ENCODE data around the gene SNX25. TPM values are rescaled to one million over a fixed set of nuclear protein-coding genes. Genes with fewer than 3 reads are reported as not detected.
"Not testable (repeated sequence)": the region's sequence is repeated elsewhere in the genome, so short reads cannot be mapped to it uniquely, and the experiment has no call there.

The SNX25 gene
- total and polyA plus RNA-seq, 7 donors = 2.5 to 40.5 (median 22.7) TPM

- no peak for DNase-seq
- Histone ChIP-seq H3K36me3 (peaks cover 0 to 16% (median 0%) of the 10 kb centered on the region in 4 donors), H3K27me3 (no peaks in the 10 kb centered on the region), H3K4me3 (no peak overlapping the region), H3K27ac (no peak overlapping the region), H3K4me1 (peaks cover 0 to 17% (median 4%) of the 10 kb centered on the region in 4 donors), H3K9me3 (no peaks in the 10 kb centered on the region)
- TF ChIP-seq POLR2AphosphoS5 (IDR thresholded peaks at IDR 0.05) (no peak), POLR2A (IDR thresholded peaks at IDR 0.05) (no peak)
- 12 to 21% methylated on average over 2 of the region's 2 CpGs for WGBS, 2 donors
- intact Hi-C loops (cut with DNase I) = no loop called here
Observed at GRCh38 chr4:185318679-185319078, 109.3 kb downstream of the SNX25 start.

DNA sequence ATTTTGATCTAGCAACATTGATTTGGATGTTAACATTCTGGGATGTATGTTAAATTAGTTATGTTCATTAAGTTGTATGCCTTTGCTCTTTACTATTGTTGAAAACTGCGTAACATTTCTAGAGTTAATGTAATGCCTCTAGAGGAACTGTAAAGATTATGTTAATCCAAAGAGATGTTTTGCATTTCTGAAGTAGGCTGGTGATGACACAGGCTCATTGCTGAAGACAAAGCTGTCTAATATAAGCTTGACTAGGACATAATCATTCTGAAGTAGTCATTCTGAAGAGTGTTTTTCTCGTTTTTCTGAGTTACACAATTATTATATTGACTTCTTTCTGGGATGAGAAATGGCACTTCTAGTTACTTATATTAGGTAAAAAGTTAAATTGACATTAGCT is 113.4 kb downstream of the SNX25 start:
- intact Hi-C loops (cut with DNase I) = no loop called here
- H3K36me3 ChIP-seq = peaks cover 0 to 11% (median 2%) of the 10 kb centered on the region in 4 donors
- peak overlapping the region in 2 of 4 donors; percentile 64 to 70 for H3K27ac ChIP-seq
- H3K9me3 ChIP-seq = no peaks in the 10 kb centered on the region
- H3K27me3 ChIP-seq = no peaks in the 10 kb centered on the region
- WGBS, 2 donors = 86 to 88% methylated on average over 2 of the region's 2 CpGs
- no peak overlapping the region for H3K4me3 ChIP-seq
- H3K4me1 ChIP-seq = peaks cover 0 to 20% (median 5%) of the 10 kb centered on the region in 4 donors
- DNase-seq = no peak
- TF ChIP-seq POLR2AphosphoS5 (IDR thresholded peaks at IDR 0.05) = no peak
- no peak for TF ChIP-seq EP300 (IDR thresholded peaks at IDR 0.05)
- TF ChIP-seq, protein P1, sequence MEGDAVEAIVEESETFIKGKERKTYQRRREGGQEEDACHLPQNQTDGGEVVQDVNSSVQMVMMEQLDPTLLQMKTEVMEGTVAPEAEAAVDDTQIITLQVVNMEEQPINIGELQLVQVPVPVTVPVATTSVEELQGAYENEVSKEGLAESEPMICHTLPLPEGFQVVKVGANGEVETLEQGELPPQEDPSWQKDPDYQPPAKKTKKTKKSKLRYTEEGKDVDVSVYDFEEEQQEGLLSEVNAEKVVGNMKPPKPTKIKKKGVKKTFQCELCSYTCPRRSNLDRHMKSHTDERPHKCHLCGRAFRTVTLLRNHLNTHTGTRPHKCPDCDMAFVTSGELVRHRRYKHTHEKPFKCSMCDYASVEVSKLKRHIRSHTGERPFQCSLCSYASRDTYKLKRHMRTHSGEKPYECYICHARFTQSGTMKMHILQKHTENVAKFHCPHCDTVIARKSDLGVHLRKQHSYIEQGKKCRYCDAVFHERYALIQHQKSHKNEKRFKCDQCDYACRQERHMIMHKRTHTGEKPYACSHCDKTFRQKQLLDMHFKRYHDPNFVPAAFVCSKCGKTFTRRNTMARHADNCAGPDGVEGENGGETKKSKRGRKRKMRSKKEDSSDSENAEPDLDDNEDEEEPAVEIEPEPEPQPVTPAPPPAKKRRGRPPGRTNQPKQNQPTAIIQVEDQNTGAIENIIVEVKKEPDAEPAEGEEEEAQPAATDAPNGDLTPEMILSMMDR (IDR thresholded peaks at IDR 0.05) = no peak
- TF ChIP-seq POLR2A (IDR thresholded peaks at IDR 0.05) = no peak

- Histone ChIP-seq H3K36me3 (peaks cover 0 to 11% (median 2%) of the 10 kb centered on the region in 4 donors), H3K4me3 (no peak overlapping the region), H3K27ac (peak overlapping the region in 3 of 4 donors; percentile 25 to 70 (median 64)), H3K4me1 (peaks cover 0 to 17% (median 5%) of the 10 kb centered on the region in 4 donors), H3K27me3 (no peaks in the 10 kb centered on the region), H3K9me3 (no peaks in the 10 kb centered on the region)
- 94 to 98% methylated on average over 1 of the region's 1 CpG for WGBS, 2 donors
- no peak for DNase-seq
- TF ChIP-seq POLR2AphosphoS5 (IDR thresholded peaks at IDR 0.05) (no peak), POLR2A (IDR thresholded peaks at IDR 0.05) (no peak), EP300 (IDR thresholded peaks at IDR 0.05) (no peak)
- TF ChIP-seq, protein P1 (IDR thresholded peaks at IDR 0.05) = no peak
- intact Hi-C loops (cut with DNase I) = no loop called here
Observed at GRCh38 chr4:185323606-185324005, 114.2 kb downstream of the SNX25 start.

DNA sequence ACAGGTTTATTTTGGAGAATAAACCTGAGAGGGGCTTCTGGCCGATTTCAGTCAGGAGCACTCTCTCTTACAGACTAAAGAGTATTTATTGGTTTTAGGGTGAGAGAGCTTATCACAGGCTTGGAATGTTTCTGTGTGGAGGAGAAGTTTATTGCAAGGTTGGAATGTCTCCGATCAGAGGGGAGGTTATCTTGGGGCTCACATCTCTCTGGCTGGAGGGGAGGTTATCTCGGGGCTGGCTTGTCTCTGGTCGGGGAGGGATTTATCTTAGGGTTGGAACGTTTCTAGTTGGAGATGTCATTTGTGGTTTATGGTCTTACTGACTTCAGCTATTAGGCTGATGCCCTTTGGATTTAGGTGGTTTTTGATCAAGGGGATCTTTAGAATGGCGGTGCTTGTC is 115.0 kb downstream of the SNX25 start:
- H3K4me3 ChIP-seq; DNase-seq; H3K9me3 ChIP-seq; intact Hi-C loops (cut with DNase I); H3K27me3 ChIP-seq: not testable (repeated sequence)
- Histone ChIP-seq H3K4me1 (peaks cover 0 to 17% (median 5%) of the 10 kb centered on the region in 4 donors), H3K36me3 (peaks cover 0 to 11% (median 2%) of the 10 kb centered on the region in 4 donors), H3K27ac (peak overlapping the region in 3 of 4 donors; percentile 25 to 70 (median 64))
- 87 to 91% methylated on average over 6 of the region's 6 CpGs for WGBS, 2 donors

- peaks cover 0 to 11% (median 2%) of the 10 kb centered on the region in 4 donors for H3K36me3 ChIP-seq
- H3K4me1 ChIP-seq = peaks cover 0 to 19% (median 4%) of the 10 kb centered on the region in 4 donors
- H3K27me3 ChIP-seq; H3K9me3 ChIP-seq; DNase-seq; intact Hi-C loops (cut with DNase I); H3K4me3 ChIP-seq: not testable (repeated sequence)
- WGBS, 2 donors = 13 to 59% methylated on average over 1 of the region's 1 CpG
- peak overlapping the region in 3 of 4 donors; percentile 25 to 73 (median 64) for H3K27ac ChIP-seq
Observed at GRCh38 chr4:185325721-185326120, 116.3 kb downstream of the SNX25 start.

GRCh38 chr4:185328586-185328985 is 119.2 kb downstream of the SNX25 start:
- H3K9me3 ChIP-seq = no peaks in the 10 kb centered on the region
- intact Hi-C loops (cut with DNase I) = no loop called here
- whole genome bisulfite sequencing, 2 donors = 85 to 98% methylated on average over 7 of the region's 7 CpGs

DNA sequence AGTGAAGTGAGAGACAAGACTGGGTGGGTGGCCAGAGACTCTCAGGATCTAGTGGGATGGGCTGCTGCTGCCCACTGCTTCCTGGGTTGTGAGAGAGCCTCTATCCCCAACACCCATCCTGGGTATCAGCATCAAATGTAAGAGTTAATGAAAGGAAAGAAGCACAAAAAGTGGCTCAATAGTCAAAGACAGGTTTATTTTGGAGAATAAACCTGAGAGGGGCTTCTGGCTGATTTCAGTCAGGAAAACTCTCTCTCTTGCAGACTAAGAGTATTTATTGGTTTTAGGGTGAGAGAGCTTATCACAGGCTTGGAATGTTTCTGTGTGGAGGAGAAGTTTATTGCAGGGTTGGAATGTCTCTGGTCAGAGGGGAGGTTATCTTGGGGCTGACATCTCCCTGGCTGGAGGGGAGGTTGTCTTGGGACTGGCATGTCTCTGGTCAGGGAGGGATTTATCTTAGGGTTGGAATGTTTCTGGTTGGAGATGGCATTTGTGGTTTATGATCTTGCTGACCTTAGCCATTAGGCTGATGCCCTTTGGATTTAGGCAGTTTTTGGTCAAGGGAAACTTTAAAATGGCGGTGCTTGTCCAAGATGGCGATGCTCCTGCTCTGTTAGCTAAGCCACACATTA is 120.6 kb downstream of the SNX25 start:
- intact Hi-C loops (cut with DNase I) = not testable (repeated sequence)

More at GRCh38 chr4:185328586-185328985, 119.2 kb downstream of the SNX25 start:
- H3K27ac ChIP-seq = peak overlapping the region in 3 of 4 donors; percentile 67 to 75 (median 73)
- TF ChIP-seq, protein P1 (IDR thresholded peaks at IDR 0.05) = no peak
- no peak for TF ChIP-seq EP300 (IDR thresholded peaks at IDR 0.05)
- no peak for TF ChIP-seq POLR2AphosphoS5 (IDR thresholded peaks at IDR 0.05)
- TF ChIP-seq POLR2A (IDR thresholded peaks at IDR 0.05) = no peak
- no peak overlapping the region for H3K4me3 ChIP-seq
- DNase-seq = no peak
- peaks cover 0 to 8% (median 1%) of the 10 kb centered on the region in 4 donors for H3K4me1 ChIP-seq
- peaks cover 0 to 4% (median 2%) of the 10 kb centered on the region in 4 donors for H3K36me3 ChIP-seq
- no peaks in the 10 kb centered on the region for H3K27me3 ChIP-seq

More for the DNA sequence above, 120.6 kb downstream of the SNX25 start:
- H3K4me1 ChIP-seq, H3K4me3 ChIP-seq, H3K27me3 ChIP-seq, DNase-seq, H3K9me3 ChIP-seq, H3K36me3 ChIP-seq: not testable (repeated sequence)
- 98 to 99% methylated on average over 2 of the region's 2 CpGs for WGBS, 2 donors
- peak overlapping the region in 3 of 4 donors; percentile 67 to 75 (median 73) for H3K27ac ChIP-seq
